GM23338 (cell line): ENCODE results near the gene RNLS. TPM values are rescaled to one million over a fixed set of nuclear protein-coding genes. Genes with fewer than 3 reads are reported as not detected.

ENCODE experiments used
- ATAC-seq: fragments of 200-7000 bp; cut with Tn5 transposase; 3 replicates; pipeline ENCODE4 v1.9.1; 2020
- DNase-seq: peaks from one replicate; pipeline ENCODE4 v3.0.0-alpha.2; 2015; ENCODE audit warnings: low spot score
- H2AFZ ChIP-seq: fragments of 200-600 bp; sonication (generic); 2 replicates; pipeline ENCODE4 v1.8.0; 2016; ENCODE audit warnings: antibody characterized with exemption, mild to moderate bottlenecking, moderate library complexity
- H3F3A ChIP-seq: fragments of 200-600 bp; sonication (generic); replicated peaks from 2 replicates; pipeline ENCODE4 v1.8.0; 2017; ENCODE audit warnings: antibody characterized with exemption, mixed run types, low read depth
- H3K27ac ChIP-seq: fragments of 200-600 bp; sonication (generic); 2 replicates; pipeline ENCODE4 v1.6.1; 2016; ENCODE audit warnings: low read depth
- H3K27me3 ChIP-seq: fragments of 200-600 bp; sonication (generic); 2 replicates; pipeline ENCODE4 v1.8.0; 2016; ENCODE audit warnings: mild to moderate bottlenecking, mixed run types, moderate library complexity; ENCODE audit not compliant: insufficient read depth
- H3K36me3 ChIP-seq: fragments of 200-600 bp; sonication (generic); 2 replicates; pipeline ENCODE4 v1.8.0; 2016; ENCODE audit warnings: mild to moderate bottlenecking; ENCODE audit not compliant: insufficient read depth
- H3K4me1 ChIP-seq: fragments of 200-600 bp; sonication (generic); 2 replicates; pipeline ENCODE4 v1.8.0; 2016; ENCODE audit warnings: mild to moderate bottlenecking, moderate library complexity; ENCODE audit not compliant: insufficient read depth
- H3K4me2 ChIP-seq: fragments of 200-600 bp; sonication (generic); 2 replicates; pipeline ENCODE4 v1.7.1; 2017; ENCODE audit warnings: mixed run types
- H3K4me3 ChIP-seq: fragments of 200-600 bp; sonication (generic); 2 replicates; pipeline ENCODE4 v1.6.1; 2016; ENCODE audit warnings: mixed run types
- H3K79me2 ChIP-seq: fragments of 200-600 bp; sonication (generic); replicated peaks from 2 replicates; pipeline ENCODE4 v1.8.0; 2017; ENCODE audit warnings: mild to moderate bottlenecking; ENCODE audit not compliant: insufficient read depth
- H3K9me2 ChIP-seq: fragments of 200-600 bp; sonication (generic); 2 replicates; pipeline ENCODE4 v1.8.0; 2017; ENCODE audit not compliant: insufficient read depth
- H4K20me1 ChIP-seq: fragments of 200-600 bp; sonication (generic); replicated peaks from 2 replicates; pipeline ENCODE4 v1.8.0; 2017; ENCODE audit warnings: mild to moderate bottlenecking; ENCODE audit not compliant: insufficient read depth
- H3K27ac Mint-ChIP-seq: 2 replicates; pipeline ENCODE4 v1.8.0; 2020; ENCODE audit warnings: inconsistent platforms, mild to moderate bottlenecking, moderate library complexity, mixed read lengths
- H3K27me3 Mint-ChIP-seq: 3 replicates; pipeline ENCODE4 v1.8.0; 2022; ENCODE audit warnings: low read depth, mild to moderate bottlenecking, moderate library complexity, mixed read lengths, inconsistent platforms; ENCODE audit not compliant: insufficient read depth, poor library complexity
- H3K36me3 Mint-ChIP-seq: 3 replicates; pipeline ENCODE4 v1.8.0; 2021; ENCODE audit warnings: low read depth, mild to moderate bottlenecking, inconsistent platforms, moderate library complexity, mixed read lengths
- H3K4me1 Mint-ChIP-seq: 3 replicates; pipeline ENCODE4 v1.8.0; 2020; ENCODE audit warnings: mild to moderate bottlenecking, inconsistent platforms, mixed read lengths
- H3K4me3 Mint-ChIP-seq: 3 replicates; pipeline ENCODE4 v1.8.0; 2021; ENCODE audit warnings: moderate library complexity, mild to moderate bottlenecking, inconsistent platforms, mixed read lengths
- H3K9me3 Mint-ChIP-seq: 3 replicates; pipeline ENCODE4 v1.8.0; 2020; ENCODE audit warnings: moderate library complexity, mild to moderate bottlenecking, inconsistent platforms, mixed read lengths
- CREB1 ChIP-seq: fragments of 250-450 bp; sonication (Bioruptor Pico); IDR thresholded peaks from 2 replicates; pipeline ENCODE4 v1.5.0; 2020; ENCODE audit warnings: low read depth, mild to moderate bottlenecking, moderate library complexity
- ETS1 ChIP-seq: IDR thresholded peaks from 2 replicates; pipeline ENCODE4 v1.6.1; 2016; ENCODE audit warnings: antibody characterized with exemption
- EZH2 ChIP-seq: fragments of 200-600 bp; sonication (generic); IDR thresholded peaks from one replicate; pipeline ENCODE4 v1.8.0; 2017; ENCODE audit warnings: antibody characterized with exemption, mild to moderate bottlenecking, low read depth; ENCODE audit not compliant: unreplicated experiment
- EZH2phosphoT487 ChIP-seq: fragments of 200-600 bp; sonication (generic); IDR thresholded peaks from one replicate; pipeline ENCODE4 v1.8.1; 2018; ENCODE audit warnings: antibody characterized with exemption; ENCODE audit not compliant: unreplicated experiment
- POLR2AphosphoS5 ChIP-seq: IDR thresholded peaks from 2 replicates; pipeline ENCODE4 v1.6.1; 2016; ENCODE audit warnings: antibody characterized with exemption, low read depth
- ZNF114 ChIP-seq: fragments of 250-450 bp; sonication (Bioruptor Pico); IDR thresholded peaks from 2 replicates; pipeline ENCODE4 v1.5.0; 2020; ENCODE audit warnings: mild to moderate bottlenecking, moderate library complexity
- ZNF331 ChIP-seq: fragments of 250-450 bp; sonication (Bioruptor Pico); IDR thresholded peaks from 2 replicates; pipeline ENCODE4 v1.5.0; 2020; ENCODE audit warnings: low read depth, mild to moderate bottlenecking, moderate library complexity
- polyA plus RNA-seq: library from polyadenylated mRNA; unstranded; fragments of >200 nt; fragmentation: Nextera tagmentation; extraction: Ambion mirVana; gene quantifications from 2 replicates; pipeline ENCODE4 v1.2.1, GENCODE V29; 2016
- total RNA-seq: library from RNA; depleted of rRNA; stranded (reverse); fragments of >200 nt; shearing (Covaris generic); gene quantifications from 2 replicates; pipeline ENCODE4 v1.2.3, GENCODE V29; 2014
- TF ChIP-seq, protein P1 (sequence below): fragments of 250-450 bp; sonication (Bioruptor Pico); IDR thresholded peaks from 2 replicates; pipeline ENCODE4 v1.5.0; 2020; ENCODE audit warnings: mild to moderate bottlenecking, moderate library complexity
- TF ChIP-seq, protein P2 (sequence below), 2 experiments: fragments of 200-600 bp in 1 of 2; sonication (generic) in 1 of 2; conservative IDR thresholded peaks; 2 replicates each; pipeline versions ENCODE4 v1.5.1 to v1.6.1; 2016 to 2017; ENCODE audit warnings: antibody characterized with exemption in 2 of 2, low read depth in 2 of 2, mild to moderate bottlenecking in 2 of 2, moderate library complexity in 1 of 2

The RNLS gene
- total and polyA plus RNA-seq, 2 experiments from 2014 or later, result 8.8 to 15.2 TPM

DNA sequence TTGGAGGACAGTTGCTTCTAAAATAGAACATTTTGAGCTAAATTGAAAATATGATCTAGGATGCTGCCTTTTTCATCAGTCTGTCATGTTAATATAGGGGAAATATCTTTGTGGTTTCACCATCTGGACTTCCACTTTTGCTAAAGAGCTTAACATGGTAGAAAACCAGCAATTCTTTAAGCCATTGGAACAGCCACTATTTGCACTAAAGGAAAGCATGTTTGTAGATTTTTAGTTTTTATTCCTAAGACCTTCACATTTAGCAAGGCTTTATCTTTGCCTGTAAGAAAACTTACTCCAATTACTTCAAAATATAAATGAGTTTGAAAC lies 291.0 kb downstream of the RNLS start:
- H3K4me2 ChIP-seq, result no peak overlapping the region
- Mint-ChIP-seq H3K27me3 (no peaks in the 10 kb centered on the region), H3K36me3 (no peaks in the 10 kb centered on the region), H3K4me1 (no peaks in the 10 kb centered on the region), H3K27ac (no peak overlapping the region), H3K9me3 (no peaks in the 10 kb centered on the region), H3K4me3 (no peak overlapping the region)
- H3K36me3 ChIP-seq, result no peaks in the 10 kb centered on the region
- no peak overlapping the region for H2AFZ ChIP-seq
- ATAC-seq, result no peak
- H3K4me1 ChIP-seq, result no peaks in the 10 kb centered on the region
- H3K9me2 ChIP-seq, result no peaks in the 10 kb centered on the region
- TF ChIP-seq ZNF331 (CRISPR knock-in tag), result no peak
- no peak for TF ChIP-seq ZNF114 (CRISPR knock-in tag)
- TF ChIP-seq CREB1 (CRISPR knock-in tag), result no peak
- TF ChIP-seq EZH2phosphoT487, result no peak
- no peak for TF ChIP-seq ETS1
- no peak for TF ChIP-seq POLR2AphosphoS5
- no peak for DNase-seq
- H3K27me3 ChIP-seq, result no peaks in the 10 kb centered on the region
- no peaks in the 10 kb centered on the region for H3K79me2 ChIP-seq
- H3K4me3 ChIP-seq, result no peak overlapping the region
- H4K20me1 ChIP-seq, result no peaks in the 10 kb centered on the region
- H3F3A ChIP-seq, result no peaks in the 10 kb centered on the region
- H3K27ac ChIP-seq, result no peak overlapping the region

- Mint-ChIP-seq H3K9me3 (no peaks in the 10 kb centered on the region), H3K4me3 (no peak overlapping the region), H3K27ac (no peak overlapping the region), H3K4me1 (no peaks in the 10 kb centered on the region), H3K27me3 (no peaks in the 10 kb centered on the region), H3K36me3 (no peaks in the 10 kb centered on the region)
- TF ChIP-seq EZH2, result no peak
- TF ChIP-seq, protein P1, sequence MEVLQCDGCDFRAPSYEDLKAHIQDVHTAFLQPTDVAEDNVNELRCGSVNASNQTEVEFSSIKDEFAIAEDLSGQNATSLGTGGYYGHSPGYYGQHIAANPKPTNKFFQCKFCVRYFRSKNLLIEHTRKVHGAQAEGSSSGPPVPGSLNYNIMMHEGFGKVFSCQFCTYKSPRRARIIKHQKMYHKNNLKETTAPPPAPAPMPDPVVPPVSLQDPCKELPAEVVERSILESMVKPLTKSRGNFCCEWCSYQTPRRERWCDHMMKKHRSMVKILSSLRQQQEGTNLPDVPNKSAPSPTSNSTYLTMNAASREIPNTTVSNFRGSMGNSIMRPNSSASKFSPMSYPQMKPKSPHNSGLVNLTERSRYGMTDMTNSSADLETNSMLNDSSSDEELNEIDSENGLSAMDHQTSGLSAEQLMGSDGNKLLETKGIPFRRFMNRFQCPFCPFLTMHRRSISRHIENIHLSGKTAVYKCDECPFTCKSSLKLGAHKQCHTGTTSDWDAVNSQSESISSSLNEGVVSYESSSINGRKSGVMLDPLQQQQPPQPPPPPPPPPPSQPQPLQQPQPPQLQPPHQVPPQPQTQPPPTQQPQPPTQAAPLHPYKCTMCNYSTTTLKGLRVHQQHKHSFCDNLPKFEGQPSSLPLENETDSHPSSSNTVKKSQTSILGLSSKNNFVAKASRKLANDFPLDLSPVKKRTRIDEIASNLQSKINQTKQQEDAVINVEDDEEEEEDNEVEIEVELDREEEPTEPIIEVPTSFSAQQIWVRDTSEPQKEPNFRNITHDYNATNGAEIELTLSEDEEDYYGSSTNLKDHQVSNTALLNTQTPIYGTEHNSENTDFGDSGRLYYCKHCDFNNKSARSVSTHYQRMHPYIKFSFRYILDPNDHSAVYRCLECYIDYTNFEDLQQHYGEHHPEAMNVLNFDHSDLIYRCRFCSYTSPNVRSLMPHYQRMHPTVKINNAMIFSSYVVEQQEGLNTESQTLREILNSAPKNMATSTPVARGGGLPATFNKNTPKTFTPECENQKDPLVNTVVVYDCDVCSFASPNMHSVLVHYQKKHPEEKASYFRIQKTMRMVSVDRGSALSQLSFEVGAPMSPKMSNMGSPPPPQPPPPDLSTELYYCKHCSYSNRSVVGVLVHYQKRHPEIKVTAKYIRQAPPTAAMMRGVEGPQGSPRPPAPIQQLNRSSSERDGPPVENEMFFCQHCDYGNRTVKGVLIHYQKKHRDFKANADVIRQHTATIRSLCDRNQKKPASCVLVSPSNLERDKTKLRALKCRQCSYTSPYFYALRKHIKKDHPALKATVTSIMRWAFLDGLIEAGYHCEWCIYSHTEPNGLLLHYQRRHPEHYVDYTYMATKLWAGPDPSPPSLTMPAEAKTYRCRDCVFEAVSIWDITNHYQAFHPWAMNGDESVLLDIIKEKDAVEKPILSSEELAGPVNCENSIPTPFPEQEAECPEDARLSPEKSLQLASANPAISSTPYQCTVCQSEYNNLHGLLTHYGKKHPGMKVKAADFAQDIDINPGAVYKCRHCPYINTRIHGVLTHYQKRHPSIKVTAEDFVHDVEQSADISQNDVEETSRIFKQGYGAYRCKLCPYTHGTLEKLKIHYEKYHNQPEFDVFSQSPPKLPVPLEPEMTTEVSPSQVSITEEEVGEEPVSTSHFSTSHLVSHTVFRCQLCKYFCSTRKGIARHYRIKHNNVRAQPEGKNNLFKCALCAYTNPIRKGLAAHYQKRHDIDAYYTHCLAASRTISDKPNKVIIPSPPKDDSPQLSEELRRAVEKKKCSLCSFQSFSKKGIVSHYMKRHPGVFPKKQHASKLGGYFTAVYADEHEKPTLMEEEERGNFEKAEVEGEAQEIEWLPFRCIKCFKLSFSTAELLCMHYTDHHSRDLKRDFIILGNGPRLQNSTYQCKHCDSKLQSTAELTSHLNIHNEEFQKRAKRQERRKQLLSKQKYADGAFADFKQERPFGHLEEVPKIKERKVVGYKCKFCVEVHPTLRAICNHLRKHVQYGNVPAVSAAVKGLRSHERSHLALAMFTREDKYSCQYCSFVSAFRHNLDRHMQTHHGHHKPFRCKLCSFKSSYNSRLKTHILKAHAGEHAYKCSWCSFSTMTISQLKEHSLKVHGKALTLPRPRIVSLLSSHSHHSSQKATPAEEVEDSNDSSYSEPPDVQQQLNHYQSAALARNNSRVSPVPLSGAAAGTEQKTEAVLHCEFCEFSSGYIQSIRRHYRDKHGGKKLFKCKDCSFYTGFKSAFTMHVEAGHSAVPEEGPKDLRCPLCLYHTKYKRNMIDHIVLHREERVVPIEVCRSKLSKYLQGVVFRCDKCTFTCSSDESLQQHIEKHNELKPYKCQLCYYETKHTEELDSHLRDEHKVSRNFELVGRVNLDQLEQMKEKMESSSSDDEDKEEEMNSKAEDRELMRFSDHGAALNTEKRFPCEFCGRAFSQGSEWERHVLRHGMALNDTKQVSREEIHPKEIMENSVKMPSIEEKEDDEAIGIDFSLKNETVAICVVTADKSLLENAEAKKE (CRISPR knock-in tag), result no peak
- TF ChIP-seq, protein P2, sequence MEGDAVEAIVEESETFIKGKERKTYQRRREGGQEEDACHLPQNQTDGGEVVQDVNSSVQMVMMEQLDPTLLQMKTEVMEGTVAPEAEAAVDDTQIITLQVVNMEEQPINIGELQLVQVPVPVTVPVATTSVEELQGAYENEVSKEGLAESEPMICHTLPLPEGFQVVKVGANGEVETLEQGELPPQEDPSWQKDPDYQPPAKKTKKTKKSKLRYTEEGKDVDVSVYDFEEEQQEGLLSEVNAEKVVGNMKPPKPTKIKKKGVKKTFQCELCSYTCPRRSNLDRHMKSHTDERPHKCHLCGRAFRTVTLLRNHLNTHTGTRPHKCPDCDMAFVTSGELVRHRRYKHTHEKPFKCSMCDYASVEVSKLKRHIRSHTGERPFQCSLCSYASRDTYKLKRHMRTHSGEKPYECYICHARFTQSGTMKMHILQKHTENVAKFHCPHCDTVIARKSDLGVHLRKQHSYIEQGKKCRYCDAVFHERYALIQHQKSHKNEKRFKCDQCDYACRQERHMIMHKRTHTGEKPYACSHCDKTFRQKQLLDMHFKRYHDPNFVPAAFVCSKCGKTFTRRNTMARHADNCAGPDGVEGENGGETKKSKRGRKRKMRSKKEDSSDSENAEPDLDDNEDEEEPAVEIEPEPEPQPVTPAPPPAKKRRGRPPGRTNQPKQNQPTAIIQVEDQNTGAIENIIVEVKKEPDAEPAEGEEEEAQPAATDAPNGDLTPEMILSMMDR (conservative IDR thresholded peaks at IDR 0.05; ENCODE audit: low read depth in 2 of 2), result peak in 1 of 2 experiments; percentile 48; a peak in 2 of 4 replicates
- TF ChIP-seq ZNF114 (CRISPR knock-in tag), result no peak
- Histone ChIP-seq H4K20me1 (no peaks in the 10 kb centered on the region), H3K4me1 (no peaks in the 10 kb centered on the region), H3K27ac (no peak overlapping the region), H3K4me3 (no peak overlapping the region), H3K79me2 (no peaks in the 10 kb centered on the region), H3F3A (no peaks in the 10 kb centered on the region), H3K36me3 (no peaks in the 10 kb centered on the region), H3K4me2 (no peak overlapping the region), H3K9me2 (no peaks in the 10 kb centered on the region), H3K27me3 (no peaks in the 10 kb centered on the region), H2AFZ (no peak overlapping the region)
- DNase-seq (peak; percentile 13), ATAC-seq (no peak; the same call in 1 of the 3 replicates)
These were observed 291.6 kb downstream of the RNLS start for GRCh38 chr10:88291289-88292184.
